Heart right ventricle (tissue), 16 donors: ENCODE measurements around the gene RNASET2. TPM values are rescaled to one million over a fixed set of nuclear protein-coding genes. Genes with fewer than 3 reads are reported as not detected.

Experiments used
- ATAC-seq, 8 donors: fragments of 200-7000 bp; cut with Tn5 transposase; one replicate each; pipeline ENCODE4 v1.9.1; 2020; ENCODE audit warnings: mild to moderate bottlenecking in 8 of 8, moderate library complexity in 8 of 8, moderate number of reproducible peaks in 1 of 8
- DNase-seq, 2 donors: peaks; one replicate each; pipeline ENCODE4 v3.0.0-alpha.2; 2020
- H3K27ac ChIP-seq, 10 donors: fragments of 200-600 bp; sonication (generic) in 2 of 10; one replicate each; pipeline versions ENCODE4 v1.5.0 to v1.8.0; 2020 to 2022; ENCODE audit warnings: mild to moderate bottlenecking in 3 of 10
- H3K27me3 ChIP-seq, 7 donors: fragments of 200-600 bp; one replicate each; pipeline ENCODE4 v1.8.0; 2021 to 2022; ENCODE audit warnings: mild to moderate bottlenecking in 2 of 7
- H3K36me3 ChIP-seq, 9 donors: fragments of 200-600 bp; sonication (generic) in 1 of 9; one replicate each; pipeline versions ENCODE4 v1.5.0 to v1.8.0; 2020 to 2022; ENCODE audit warnings: mild to moderate bottlenecking in 2 of 9
- H3K4me1 ChIP-seq, 9 donors: fragments of 200-600 bp; sonication (generic) in 1 of 9; one replicate each; pipeline versions ENCODE4 v1.5.0 to v1.8.0; 2020 to 2022; ENCODE audit warnings: mild to moderate bottlenecking in 4 of 9
- H3K4me3 ChIP-seq, 10 donors: fragments of 200-600 bp; sonication (generic) in 2 of 10; one replicate each; pipeline versions ENCODE4 v1.5.0 to v1.8.0; 2020 to 2022; ENCODE audit warnings: mild to moderate bottlenecking in 7 of 10, moderate library complexity in 2 of 10
- H3K9me3 ChIP-seq, 11 donors: fragments of 200-600 bp in 10 of 11; sonication (generic) in 2 of 11; one replicate each; pipeline versions ENCODE4 v1.5.0 to v1.8.0; 2013 to 2022; ENCODE audit warnings: mild to moderate bottlenecking in 2 of 11, control low read depth in 1 of 11, moderate library complexity in 1 of 11
- WGBS, 2 donors: extraction: QIAGEN DNeasy Blood & Tissue Kit; methylation state at CpG; one replicate each; pipeline ENCODE4 v1.1.7; 2013; ENCODE audit warnings: inconsistent platforms in 1 of 2; 5-methylcytosine and 5-hydroxymethylcytosine counted together
- intact Hi-C, 10 donors: fragments of 100-400 bp; cut with DNase I; formaldehyde crosslinking; loops; one replicate each; pipeline versions ENCODE4 v1.11.1 to v1.14.2; 2022
- microRNA-seq, 2 donors: library from miRNA; unstranded; fragments of <30 nt; microRNA quantifications; one replicate each; pipeline ENCODE4 v1.2.0, GENCODE V29; 2021
- polyA plus RNA-seq, 2 donors: library from polyadenylated mRNA; stranded (reverse); fragments of 200-250 nt; gene quantifications; one replicate each; pipeline ENCODE4 v1.2.3, GENCODE V29; 2013
- total RNA-seq, 10 donors: library from RNA; stranded (reverse); fragmentation: NEBNext Ultra II Directional in 3 of 10; extraction: Animal tissue kit (Norgen Biotek cat#: 25700) in 3 of 10; gene quantifications; one replicate each; pipeline versions ENCODE4 v1.2.1 to v1.2.4, GENCODE V29; 2021 to 2023
- TF ChIP-seq, protein P1 (sequence below), 9 donors: fragments of 200-600 bp; sonication (generic) in 2 of 9; IDR thresholded peaks; one replicate each; pipeline versions ENCODE4 v1.5.0 to v1.8.0; 2021 to 2022; ENCODE audit warnings: antibody characterized with exemption in 9 of 9, mild to moderate bottlenecking in 5 of 9, moderate library complexity in 1 of 9
- donor health status: Arrhythmogenic right ventricular cardiomyopathy.
- donor health status: ischemic (EF 13 %, LVEDD 7.1; RV severe dilation, severe dysfunction).
- donor health status: healthy with polysubstance abuse.
- donor health status: DM: no; HTN: yes; CAD: no.
- donor health status: DM: no; HTN: no; CAD: no.
- donor health status: ischemic (EF 25% LVEDD 6.9; RV normal size, moderate dysfunction).
- donor health status: ischemic (EF 25% LVEDD 5.7; RV mildly dilated, moderate dysfunction).
- donor health status: healthy.
- donor health status: DM: yes; HTN: yes; CAD: no.
- donor health status: Ischemic cardiomyopathy.
- donor health status: ischemic (EF 35%, LVEDD 5.7; RV mildly dilated, moderate dysfunction).
- donor health status: nonischemic (EF 11% LVEDD 7.7; RV severe dilation, severe dysfunction).
- donor health status: DM: yes; HTN: yes; CAD: no.
- donor health status: PGD.
- donor health status: ischemic (EF 29% LVEDD 5.4; RV normal size, mild dysfunction).
- donor health status: nonischemic (EF 23%, LVEDD 6.1; RV moderate dilation, normal function).

Gene RNASET2
- total and polyA plus RNA-seq, 12 donors = 7.1 to 44.3 (median 12.1) TPM

DNA sequence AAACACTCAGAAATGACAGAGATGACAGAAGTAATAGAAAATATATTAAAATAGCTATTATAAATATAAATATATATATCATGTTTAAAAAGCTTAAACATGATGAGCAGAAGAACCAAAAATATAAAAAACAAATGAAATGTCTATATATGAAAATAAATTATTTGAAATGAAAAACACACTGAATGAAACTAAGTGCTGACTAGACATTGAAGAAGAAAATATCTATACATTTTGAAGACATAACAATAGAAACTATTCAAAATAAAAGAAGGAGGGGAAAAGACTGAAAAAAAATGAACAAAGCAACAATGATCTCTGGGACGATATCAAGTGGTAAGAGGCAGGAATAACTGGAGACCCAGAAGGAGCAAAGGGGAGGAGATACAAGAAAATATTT is 76.8 kb downstream of the RNASET2 start:
- 95 to 96% methylated on average over 1 of the region's 1 CpG for WGBS, 2 donors
- DNase-seq = no peak
- Histone ChIP-seq H3K4me1 (no peaks in the 10 kb centered on the region), H3K36me3 (no peaks in the 10 kb centered on the region), H3K27me3 (peaks cover 0 to 4% (median 0%) of the 10 kb centered on the region in 7 donors), H3K27ac (no peak overlapping the region), H3K9me3 (peaks cover 0 to 26% (median 0%) of the 10 kb centered on the region in 11 donors), H3K4me3 (no peak overlapping the region)
- intact Hi-C loops = no loop called here
- no peak for ATAC-seq
- TF ChIP-seq, protein P1, sequence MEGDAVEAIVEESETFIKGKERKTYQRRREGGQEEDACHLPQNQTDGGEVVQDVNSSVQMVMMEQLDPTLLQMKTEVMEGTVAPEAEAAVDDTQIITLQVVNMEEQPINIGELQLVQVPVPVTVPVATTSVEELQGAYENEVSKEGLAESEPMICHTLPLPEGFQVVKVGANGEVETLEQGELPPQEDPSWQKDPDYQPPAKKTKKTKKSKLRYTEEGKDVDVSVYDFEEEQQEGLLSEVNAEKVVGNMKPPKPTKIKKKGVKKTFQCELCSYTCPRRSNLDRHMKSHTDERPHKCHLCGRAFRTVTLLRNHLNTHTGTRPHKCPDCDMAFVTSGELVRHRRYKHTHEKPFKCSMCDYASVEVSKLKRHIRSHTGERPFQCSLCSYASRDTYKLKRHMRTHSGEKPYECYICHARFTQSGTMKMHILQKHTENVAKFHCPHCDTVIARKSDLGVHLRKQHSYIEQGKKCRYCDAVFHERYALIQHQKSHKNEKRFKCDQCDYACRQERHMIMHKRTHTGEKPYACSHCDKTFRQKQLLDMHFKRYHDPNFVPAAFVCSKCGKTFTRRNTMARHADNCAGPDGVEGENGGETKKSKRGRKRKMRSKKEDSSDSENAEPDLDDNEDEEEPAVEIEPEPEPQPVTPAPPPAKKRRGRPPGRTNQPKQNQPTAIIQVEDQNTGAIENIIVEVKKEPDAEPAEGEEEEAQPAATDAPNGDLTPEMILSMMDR (IDR thresholded peaks at IDR 0.05) = no peak

Small RNA genes within 50 kb of the gene (microRNA-seq; reads per million reads assigned to microRNA genes)
- gene MIR3939 = 0 to 0.51 reads per million in 2 donors

Other genes with a start within 250 kb of the RNASET2 start
- 10 to 100 TPM in 6 of 10 donors, 1 to 10 TPM in 4; 7.5 to 15.0 (median 10.4) TPM for gene CEP43, start 42.8 kb upstream of the RNASET2 start, total RNA-seq
- gene CEP43, start 42.8 kb upstream of the RNASET2 start, polyA plus RNA-seq = 1 to 10 TPM; 7.8 to 8.8 TPM
- gene CCR6, start 166.5 kb upstream of the RNASET2 start, total RNA-seq = under 1 TPM in 3 of 10 donors, not detected in 7; 0.13 to 0.37 (median 0.16) TPM
- not detected for gene CCR6, start 166.5 kb upstream of the RNASET2 start, polyA plus RNA-seq
- gene GPR31, start 201.4 kb upstream of the RNASET2 start, total RNA-seq = not detected
- not detected for gene GPR31, start 201.4 kb upstream of the RNASET2 start, polyA plus RNA-seq